Fibroblast of gingiva (primary cell): Measurements from ENCODE around the gene RAB27A.
A peak's percentile ranks its signal among the peaks of the same experiment; 100 is the strongest.
"Not testable (repeated sequence)": the region's sequence is repeated elsewhere in the genome, so short reads cannot be mapped to it uniquely, and the experiment has no call there.

Experiments used
- DNase-seq: peaks from one replicate; pipeline ENCODE4 v3.0.0-alpha.2; 2011; ENCODE audit warnings: low read depth

The RAB27A gene

DNA sequence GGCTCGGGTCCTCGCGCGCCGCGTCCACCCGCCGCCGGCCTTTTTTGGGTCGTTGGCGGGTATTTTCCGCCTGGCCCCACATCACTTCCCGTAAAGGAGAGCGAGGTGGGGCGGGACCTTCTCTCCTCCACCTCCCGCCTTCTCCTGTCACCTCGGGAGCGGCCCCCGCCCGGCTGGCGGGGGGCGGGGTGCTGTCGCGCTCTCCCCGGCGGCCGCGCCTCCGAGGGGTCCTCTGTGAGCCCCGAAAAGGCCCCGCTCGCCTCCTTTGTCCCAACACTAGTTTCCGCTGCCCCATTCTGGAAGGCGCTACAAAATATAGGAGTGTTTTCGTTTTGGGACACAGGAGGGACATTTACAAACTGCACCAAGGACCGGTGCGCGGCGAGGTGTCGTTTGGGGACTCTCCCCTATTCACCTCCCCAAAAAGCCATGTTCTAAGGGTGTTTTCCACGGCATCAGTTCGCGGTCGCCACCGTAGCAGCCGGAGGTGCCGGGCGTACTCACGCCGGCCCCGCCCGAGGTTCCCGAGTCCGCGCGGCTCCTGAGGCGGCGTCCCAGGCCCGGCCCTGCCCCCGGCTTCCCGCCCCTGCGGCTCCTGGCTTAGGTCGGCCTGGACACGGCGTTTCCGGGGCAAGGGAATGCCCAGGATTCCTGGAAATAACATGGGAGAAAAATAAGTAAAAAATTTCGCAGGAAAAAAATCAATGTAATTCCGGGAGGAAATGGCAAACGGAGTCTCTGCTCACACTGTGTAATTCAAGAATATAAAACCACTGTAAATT, at the start of gene RAB27A:
Gene RAB27A (minus strand): TSS at position 68 of the 782 bp plus-strand sequence. CDS start 54,879 bp downstream, outside the sequence.
- DNase-seq, result peak; percentile 67

DNA sequence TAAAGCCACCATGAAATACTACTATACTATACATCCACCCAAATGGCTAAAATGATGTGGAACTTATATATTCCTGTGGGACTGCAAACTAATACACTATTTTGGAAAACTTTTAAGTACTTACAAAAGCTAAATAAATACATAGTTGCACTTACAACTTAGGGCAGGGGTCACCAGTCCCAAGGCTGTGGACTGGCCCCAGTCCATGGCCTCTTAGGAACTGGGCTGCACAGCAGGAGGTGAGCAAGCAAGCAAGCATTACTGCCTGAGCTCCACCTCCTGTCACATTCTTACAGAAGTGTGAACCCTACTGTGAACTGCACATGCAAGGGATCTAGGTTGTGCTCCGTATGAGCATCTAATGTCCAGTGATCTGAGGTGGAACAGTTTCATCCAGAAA, 47.5 kb upstream of the RAB27A start:
- DNase-seq, result no peak

DNA sequence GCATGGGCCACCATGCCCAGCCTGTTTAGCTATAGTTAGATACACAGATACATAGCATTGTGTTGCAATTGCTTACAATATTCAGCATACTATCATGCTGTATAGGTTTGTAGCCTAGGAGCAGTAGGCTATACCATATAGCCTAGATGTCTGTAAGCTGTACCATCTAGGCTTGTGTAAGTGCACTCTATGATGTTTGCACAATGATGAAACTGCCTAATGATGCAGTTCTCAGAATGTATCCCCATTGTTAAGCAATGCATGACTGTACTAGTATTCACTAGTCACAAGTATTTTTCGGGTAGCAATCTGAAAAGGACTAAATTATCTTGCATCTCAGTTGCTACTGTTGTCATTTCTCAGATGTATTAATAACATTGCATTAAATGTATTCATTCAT, 45.4 kb upstream of the RAB27A start:
- peak; percentile 51 for DNase-seq

DNA sequence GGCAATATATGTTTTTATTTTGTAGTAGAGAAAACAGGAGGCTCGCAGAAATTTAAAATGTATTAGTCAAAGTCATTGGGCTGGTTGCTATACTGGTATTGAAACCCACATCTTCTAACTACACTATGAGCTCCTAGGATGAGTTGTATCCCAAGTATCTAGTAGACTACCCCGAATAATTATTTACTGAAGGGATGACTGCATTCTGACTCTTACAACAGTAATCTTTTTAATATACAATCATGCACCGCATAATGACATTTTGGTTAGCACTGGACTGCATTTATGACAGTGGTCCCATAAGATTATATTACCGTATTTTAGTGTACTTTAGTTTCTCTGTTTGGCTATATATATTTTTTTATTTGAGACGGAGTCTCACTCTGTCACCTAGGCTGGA, 44.8 kb upstream of the RAB27A start:
- no peak for DNase-seq

DNA sequence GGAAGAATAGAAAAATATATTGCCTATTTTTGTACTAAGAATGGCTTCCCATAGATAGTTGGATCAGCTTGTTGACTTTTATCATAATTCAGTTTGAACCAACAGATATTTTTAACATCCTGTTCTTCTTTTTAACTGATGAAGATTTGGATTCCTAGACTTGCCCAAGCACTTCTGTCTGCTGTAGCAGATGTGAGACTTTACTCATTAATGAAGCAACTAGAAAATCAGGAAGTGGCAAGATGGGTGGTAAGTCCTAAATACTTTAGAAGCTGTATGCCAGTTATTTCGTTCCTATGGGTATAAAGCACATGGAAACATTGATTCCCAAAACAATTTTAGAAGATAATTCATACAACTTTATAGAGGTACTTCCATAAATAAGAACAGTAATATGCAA, 37.8 kb upstream of the RAB27A start:
- DNase-seq, result no peak

DNA sequence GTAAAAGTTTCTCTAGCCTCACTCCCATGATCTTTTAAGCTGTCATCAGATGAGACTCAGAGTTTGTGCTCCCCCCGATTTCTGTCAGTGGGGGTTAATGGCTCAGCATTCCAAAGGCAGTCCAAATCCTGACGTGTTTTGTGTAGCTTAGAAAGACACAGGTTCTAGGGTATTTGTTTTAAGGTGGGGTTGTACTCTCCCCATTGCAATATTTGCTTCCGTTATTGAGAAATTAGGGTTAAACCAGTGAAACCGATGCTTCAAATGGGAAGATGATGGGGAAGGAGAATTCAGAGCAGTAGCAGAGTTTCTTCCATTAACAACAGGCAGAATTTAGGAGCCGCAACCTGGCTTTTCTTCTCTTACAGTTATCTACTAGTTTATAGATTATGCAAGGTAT, 32.9 kb upstream of the RAB27A start:
- DNase-seq, result no peak

DNA sequence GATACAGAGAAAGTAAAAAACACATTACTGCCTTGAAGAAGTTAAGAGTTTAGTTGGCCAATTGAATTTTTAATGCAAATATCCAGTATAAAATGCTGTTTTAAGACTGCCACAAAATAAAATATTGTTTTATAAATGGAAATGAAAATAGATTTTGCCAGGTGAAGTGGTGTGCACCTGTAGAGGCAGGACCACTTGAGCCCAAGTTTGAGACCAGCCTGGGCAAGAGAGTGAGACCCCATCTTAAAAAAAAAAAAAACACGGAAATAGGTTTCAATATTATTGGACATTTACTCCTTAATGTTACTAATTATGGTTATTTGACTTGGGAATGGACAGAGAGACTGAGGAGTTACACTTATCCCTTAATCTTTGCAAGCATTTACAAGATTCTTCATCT, 31.4 kb upstream of the RAB27A start:
- no peak for DNase-seq

DNA sequence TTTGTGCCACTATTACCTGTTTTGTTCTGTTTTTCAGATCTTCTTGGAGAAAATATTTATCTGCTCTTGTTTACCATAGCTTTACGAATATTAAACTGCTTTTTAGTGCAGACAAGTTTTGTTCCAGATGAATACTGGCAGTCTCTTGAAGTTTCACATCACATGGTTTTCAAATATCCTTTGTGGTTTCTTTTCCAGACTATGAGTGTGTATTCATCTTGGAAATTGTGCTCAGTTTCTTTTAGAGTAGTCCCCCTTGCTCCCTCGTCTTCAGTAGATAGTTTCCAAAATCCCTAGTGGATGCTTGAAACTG, 30.6 kb upstream of the RAB27A start:
- DNase-seq, result no peak

DNA sequence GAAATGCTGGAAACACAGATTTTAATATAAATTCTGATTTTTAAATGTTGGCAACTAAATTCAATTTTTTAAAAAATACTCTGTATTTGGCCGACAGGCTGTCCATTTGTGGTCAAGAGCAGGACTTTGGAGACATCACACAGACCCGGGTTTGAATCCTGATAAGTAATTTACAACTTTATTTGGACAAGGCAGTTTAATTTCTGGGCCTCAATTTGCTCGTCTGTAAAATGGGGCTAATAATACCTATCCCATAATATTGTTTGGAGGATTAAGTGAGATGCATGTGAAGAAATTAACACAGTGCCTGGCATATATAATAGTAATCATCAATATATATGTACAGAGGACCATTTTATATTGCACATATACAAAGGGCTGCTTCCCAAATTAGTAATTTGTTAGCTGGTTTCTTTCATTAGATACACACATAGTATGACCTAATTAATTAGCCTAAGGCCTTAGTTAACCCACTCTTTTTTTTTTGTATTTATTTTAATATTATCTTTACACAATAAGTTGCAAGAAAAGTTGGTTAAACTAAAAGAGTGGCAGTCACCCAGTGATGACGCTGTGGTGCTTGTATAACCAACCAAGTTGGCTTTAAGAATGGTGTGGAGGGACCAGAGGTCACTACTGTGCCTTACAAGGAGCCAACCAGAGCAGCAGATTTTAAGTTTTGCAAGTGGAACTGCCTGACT, 30.1 kb upstream of the RAB27A start:
- peak; percentile 55 for DNase-seq

DNA sequence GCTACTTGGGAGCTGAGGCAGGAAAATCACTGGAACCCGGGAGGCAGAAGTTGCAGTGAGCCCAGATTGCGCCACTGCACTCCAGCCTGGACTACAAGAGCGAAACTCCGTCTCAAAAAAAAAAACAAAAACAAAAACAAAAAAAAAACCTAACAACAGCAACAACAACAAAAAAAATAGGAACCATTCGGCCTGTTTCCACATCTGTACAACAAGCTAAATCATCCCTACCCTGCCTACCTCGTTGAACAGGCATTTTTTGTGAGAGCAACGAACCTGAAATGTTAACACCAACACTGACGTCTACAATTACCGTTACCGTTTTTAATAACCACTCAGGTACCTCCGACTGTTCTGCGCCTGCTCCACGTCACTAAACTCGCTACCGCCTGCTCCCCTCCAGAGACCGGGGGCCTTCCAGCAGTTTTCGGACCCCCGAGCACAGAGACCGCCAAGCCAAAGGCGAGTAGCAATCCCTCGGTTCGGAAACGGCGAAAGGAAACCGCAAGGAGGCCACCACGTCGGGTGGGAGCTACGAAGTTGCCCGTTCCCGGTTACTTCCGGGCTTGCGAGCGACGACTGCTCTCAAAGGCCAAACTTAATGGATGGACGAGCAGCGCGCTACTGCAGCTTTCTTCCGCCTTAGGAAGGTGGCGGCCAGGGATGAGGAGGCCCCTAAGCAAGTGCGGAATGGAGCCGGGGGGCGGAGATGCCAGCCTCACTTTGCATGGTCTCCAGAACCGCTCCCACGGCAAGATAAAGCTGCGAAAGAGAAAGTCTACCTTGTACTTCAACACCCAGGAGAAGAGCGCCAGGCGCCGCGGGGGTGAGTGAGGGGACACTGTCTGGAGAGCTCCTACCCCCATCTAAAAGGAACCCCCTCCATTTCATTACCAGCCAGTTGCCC, 29.2 kb upstream of the RAB27A start, which contains the start of the genes PIGB and PIGBOS1:
Gene PIGB (plus strand): TSS at position 635 of the 907 bp plus-strand sequence. CDS start 29 bp downstream, at position 664.
Gene PIGBOS1 (minus strand): TSS at position 536 of the 907 bp plus-strand sequence. CDS start 1,331 bp downstream, outside the sequence.
- peak; percentile 92 for DNase-seq

DNA sequence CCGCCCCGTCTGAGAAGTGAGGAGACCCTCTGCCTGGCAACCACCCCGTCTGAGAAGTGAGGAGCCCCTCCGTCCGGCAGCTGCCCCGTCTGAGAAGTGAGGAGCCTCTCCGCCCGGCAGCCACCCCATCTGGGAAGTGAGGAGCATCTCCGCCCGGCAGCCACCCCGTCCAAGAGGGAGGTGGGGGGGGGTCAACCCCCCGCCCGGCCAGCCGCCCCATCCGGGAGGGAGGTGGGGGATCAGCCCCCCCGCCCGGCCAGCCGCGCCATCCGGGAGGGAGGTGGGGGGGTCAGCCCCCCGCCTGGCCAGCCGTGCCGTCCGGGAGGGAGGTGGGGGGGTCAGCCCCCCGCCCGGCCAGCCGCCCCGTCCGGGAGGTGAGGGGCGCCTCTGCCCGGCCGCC, 13.2 kb upstream of the RAB27A start:
- DNase-seq, result not testable (repeated sequence)

DNA sequence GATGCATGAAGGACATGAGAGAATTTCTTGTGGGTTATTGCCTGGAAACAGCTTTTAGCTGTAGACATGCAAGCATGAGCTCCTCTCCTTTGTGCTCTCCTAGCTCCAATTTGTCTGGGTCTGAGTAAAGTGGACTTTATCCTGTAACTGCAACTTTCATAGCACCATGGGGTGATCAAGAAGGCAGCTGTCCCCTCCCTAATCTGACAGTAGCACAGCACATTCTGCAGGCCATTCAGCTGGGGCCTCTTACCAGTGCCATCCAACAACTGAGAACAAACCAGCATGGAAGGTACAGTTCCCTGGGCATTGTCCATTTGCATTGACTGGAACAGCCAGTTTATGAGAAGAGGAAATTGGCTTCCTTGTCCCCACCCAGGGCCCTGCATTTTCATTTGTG, 7.7 kb upstream of the RAB27A start:
- DNase-seq, result no peak

DNA sequence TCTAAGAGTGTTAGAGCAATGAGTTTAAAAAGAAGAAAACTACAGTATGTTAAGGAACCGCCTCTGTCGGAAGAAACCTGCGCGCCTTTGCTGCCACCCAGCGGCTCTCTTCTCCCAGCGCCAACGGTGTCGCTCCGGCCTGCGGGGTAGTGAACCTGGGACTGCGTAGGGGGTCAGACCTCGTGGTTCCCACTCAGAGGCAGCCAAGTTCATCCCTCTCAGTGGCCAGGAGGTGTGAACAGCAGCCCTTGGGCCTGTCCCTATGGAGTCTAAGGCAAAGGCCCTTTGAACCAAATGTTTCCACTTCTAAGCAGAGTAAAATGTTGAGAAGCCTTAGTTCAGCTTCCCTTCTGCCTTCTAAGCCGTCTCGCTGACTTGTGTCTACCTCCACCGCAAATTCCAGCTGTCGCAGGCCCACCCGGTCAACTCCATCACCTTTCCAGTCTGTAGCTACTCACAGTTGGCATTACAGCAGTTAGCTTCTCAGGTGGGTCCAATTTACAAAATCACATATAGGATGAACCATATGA, 980 bp upstream of the RAB27A start:
- DNase-seq, result peak; percentile 73

DNA sequence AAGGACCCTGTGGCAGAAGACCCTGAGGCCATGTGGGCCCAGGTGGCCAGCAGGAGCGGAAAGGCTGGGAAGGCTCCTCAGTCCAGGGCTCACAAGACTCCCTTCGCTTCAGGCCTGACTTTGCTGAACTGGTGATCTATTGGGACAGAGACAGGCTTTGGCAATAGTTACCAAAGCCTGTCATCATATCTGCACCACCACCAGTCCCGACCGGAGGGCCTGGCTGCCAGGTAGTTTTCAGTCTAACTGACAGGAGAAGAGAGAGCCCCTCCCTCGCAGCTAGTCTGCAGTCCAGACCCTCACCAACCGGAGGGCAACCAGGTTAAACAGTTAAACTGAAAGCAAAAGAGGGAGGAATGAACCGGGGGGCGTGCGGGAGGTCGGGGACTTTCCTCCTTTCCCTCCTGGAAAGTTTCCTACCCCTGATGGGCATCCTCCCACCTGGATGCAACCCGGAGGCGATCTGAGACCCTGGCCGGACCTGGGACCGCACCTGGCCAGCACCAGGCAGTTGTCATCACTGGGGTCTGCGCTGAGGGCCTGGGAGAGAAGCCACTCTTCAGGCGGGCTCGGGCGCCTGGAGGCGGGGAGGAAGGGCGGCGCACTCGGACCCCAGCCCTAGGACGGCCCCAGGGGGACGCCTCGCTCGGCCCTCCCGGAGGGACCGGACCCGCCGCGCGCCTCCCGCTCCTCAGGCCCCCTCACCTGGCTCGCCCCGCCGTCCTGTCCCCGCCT, 435 bp downstream of the RAB27A start:
- peak; percentile 52 for DNase-seq

DNA sequence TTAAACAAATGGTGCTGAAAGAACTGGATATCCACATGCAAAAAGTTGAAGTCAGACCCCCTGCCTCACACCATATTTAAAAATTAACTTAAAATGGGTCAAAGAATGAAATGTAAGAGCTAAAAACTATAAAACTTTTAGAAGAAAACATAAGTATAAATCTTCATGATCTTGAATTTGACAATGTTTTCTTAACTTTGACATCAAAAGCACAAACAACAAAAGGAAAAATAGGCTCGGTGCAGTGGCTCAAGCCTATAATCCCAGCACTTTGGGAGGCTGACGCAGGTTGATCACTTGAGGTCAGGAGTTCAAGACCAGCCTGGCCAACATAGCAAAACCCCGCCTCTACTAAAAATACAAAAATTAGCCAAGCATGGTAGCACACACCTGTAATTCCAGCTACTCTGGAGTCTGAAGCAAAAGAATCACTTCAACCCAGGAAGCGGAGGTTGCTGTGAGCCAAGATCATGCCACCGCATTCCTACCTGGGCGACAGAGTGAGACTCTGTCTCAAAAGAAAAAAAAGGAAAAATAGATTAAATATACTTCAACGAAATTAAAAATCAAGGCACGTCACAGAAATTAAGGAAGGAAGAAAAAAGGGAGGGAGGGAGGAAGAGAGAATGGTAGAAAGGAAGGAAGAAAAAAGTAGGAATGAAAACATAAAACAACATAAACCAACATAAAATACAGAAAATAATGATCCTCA, 1.5 kb downstream of the RAB27A start:
- no peak for DNase-seq

DNA sequence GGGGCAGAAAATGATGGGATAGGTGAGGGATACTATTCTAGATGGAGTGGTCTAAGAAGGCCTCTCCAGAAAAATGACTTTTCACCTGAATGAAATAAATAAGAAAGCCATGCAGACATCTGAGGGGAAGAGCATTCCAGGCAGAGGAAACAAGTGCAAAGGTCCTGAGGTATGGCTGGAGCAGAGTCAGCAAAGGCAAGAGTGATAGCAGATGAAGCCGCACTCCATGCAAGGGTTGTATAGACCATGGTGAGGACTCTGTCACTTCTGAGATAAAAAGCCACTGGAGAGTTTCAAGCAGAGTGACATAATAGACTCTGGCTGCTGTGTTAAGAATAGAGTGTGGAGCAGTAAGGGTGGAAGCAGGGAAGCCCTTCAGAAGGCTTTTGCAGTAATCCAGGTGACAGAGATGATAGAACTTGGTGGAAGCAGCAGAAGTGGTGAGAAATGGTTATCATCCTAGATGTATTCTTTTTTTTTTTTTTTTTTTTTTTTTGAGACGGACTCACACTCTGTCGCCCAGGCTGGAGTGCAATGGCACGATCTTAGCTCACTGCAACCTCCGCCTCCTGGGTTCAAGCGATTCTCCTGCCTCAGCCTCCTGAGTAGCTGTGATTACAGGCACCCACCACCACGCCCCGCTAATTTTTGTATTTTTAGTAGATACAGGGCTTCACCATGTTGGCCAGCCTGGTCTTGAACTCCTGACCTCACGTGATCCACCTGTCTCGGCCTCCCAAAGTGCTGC, 3.0 kb downstream of the RAB27A start:
- DNase-seq, result not testable (repeated sequence)

DNA sequence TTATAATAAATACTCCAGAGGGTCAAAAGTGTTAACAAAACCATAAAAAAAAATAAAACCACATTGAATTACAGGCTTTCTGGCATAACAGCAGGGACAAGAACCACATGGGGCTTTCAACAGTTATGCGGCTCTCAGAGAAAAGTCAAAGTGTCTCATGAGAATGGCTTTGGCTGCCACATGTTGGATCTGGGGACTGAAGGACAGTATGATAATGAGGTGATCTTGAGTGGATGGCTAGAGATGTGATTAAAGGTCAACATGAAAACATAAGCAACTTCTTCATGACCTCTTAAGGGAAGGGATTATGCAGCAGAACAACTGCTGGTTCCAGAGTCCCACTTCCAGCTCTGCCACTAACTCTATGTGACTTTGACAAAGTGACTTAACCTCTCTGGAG, 5.2 kb downstream of the RAB27A start:
- DNase-seq, result no peak

DNA sequence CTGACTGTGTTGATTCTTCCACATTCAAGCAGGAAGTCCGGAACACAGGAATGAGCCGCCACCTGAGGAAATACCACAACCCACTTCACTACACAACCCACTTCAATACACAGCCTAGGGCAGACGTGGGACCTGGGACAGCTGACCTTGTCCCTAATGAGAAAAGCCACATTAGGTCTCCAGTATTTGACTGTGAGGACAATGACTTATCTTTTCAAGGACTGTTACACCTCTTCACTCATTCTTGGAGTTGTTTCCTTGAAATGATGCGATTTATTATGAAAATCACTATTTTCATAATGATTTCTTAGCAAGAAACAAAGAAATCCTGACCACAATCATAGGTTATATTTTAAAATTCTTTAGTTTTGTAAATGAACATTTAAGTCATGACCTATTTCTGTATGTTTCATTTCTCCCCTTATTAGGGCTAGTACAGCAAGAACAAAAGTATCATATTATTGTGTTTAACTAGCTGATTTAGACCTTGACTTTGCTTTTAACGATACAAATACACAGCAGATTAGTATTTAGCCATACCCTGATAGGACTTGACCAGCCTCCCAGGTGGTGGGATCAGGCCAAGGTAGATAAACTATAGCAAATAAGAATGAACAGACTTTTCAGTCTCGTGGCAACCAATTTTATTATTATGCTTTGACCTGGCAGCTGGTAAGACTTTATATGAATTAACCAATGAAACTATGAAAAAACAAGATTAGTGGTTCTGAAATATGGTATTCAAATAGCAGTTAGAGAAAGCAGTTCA, 6.0 kb downstream of the RAB27A start:
- no peak for DNase-seq

DNA sequence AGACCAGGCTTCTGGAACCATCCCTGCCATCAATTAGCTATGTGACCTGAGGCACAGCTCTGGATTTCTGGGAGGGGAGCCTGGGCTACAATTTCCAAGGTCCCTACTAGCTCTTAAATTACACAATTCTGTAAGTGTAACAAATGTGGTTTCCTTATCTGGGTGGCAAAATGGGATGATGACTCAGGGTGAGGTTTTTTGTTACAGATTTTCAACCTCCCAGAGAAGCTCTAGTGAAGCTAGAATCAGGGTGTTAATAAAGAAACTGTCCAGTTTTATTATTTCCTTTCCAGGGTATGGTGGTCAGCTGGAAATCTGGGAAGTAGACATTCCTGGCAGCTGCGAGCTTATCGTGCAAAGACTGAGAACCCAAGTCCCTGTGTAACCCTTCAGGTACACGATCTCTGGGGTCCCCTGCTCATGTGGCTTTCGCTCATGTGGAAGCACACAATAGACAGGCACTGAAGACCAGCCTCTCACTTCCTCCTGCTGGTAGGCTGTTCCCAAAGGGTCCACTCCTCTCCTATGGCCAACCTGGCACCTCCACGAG, 7.3 kb downstream of the RAB27A start:
- DNase-seq, result peak; percentile 71
